HEK293 (cell line): ENCODE data around the gene CASS4.

Source experiments
- ATF2 ChIP-seq: fragments of 450-650 bp; formaldehyde crosslinking; IDR thresholded peaks from 2 replicates; pipeline ENCODE4 v1.5.1; 2016; ENCODE audit warnings: missing biosample characterization, missing genetic modification characterization, low read depth
- FEZF1 ChIP-seq: fragments of 450-650 bp; formaldehyde crosslinking; IDR thresholded peaks from 2 replicates; pipeline ENCODE4 v1.5.1; 2016; ENCODE audit warnings: missing biosample characterization, missing genetic modification characterization
- KLF16 ChIP-seq: fragments of 450-650 bp; formaldehyde crosslinking; IDR thresholded peaks from 2 replicates; pipeline ENCODE4 v1.5.1; 2017; ENCODE audit warnings: missing biosample characterization, missing genetic modification characterization
- MEIS1 ChIP-seq: sonication (generic); formaldehyde crosslinking; IDR thresholded peaks from 2 replicates; pipeline ENCODE4 v1.8.1; 2022; ENCODE audit warnings: missing genetic modification reagents, mild to moderate bottlenecking, borderline replicate concordance
- MZF1 ChIP-seq: fragments of 450-650 bp; formaldehyde crosslinking; IDR thresholded peaks from 2 replicates; pipeline ENCODE4 v1.5.1; 2017; ENCODE audit warnings: missing biosample characterization, missing genetic modification characterization, borderline replicate concordance
- OSR2 ChIP-seq: fragments of 450-650 bp; formaldehyde crosslinking; IDR thresholded peaks from 2 replicates; pipeline ENCODE4 v1.5.1; 2016; ENCODE audit warnings: missing biosample characterization, missing genetic modification characterization
- SCRT1 ChIP-seq: fragments of 450-650 bp; formaldehyde crosslinking; IDR thresholded peaks from 2 replicates; pipeline ENCODE4 v1.5.1; 2016; ENCODE audit warnings: missing biosample characterization, missing genetic modification characterization, borderline replicate concordance
- SP2 ChIP-seq: fragments of 450-650 bp; formaldehyde crosslinking; IDR thresholded peaks from 2 replicates; pipeline ENCODE4 v1.5.1; 2016; ENCODE audit warnings: missing biosample characterization, missing genetic modification characterization
- TCF7L2 ChIP-seq: IDR thresholded peaks from 2 replicates; pipeline ENCODE4 v1.6.1; 2011; ENCODE audit warnings: low read depth, mild to moderate bottlenecking, inconsistent platforms, low read length, moderate library complexity, borderline replicate concordance
- WT1 ChIP-seq: fragments of 450-650 bp; formaldehyde crosslinking; IDR thresholded peaks from 2 replicates; pipeline ENCODE4 v1.5.1; 2016; ENCODE audit warnings: missing biosample characterization, missing genetic modification characterization
- ZBTB7A ChIP-seq: fragments of 450-650 bp; formaldehyde crosslinking; IDR thresholded peaks from 2 replicates; pipeline ENCODE4 v1.5.1; 2016; ENCODE audit warnings: low read depth, missing biosample characterization, missing genetic modification characterization
- ZFHX2 ChIP-seq: fragments of 450-650 bp; formaldehyde crosslinking; conservative IDR thresholded peaks from 2 replicates; pipeline ENCODE4 v1.5.1; 2016; ENCODE audit warnings: missing biosample characterization, missing genetic modification characterization
- ZIC2 ChIP-seq: fragments of 450-650 bp; formaldehyde crosslinking; IDR thresholded peaks from 2 replicates; pipeline ENCODE4 v1.5.1; 2016; ENCODE audit warnings: missing biosample characterization, missing genetic modification characterization
- ZNF114 ChIP-seq: fragments of 450-650 bp; formaldehyde crosslinking; IDR thresholded peaks from 2 replicates; pipeline ENCODE4 v1.5.0; 2017; ENCODE audit warnings: missing biosample characterization, missing genetic modification characterization
- ZNF121 ChIP-seq: fragments of 450-650 bp; formaldehyde crosslinking; IDR thresholded peaks from 2 replicates; pipeline ENCODE4 v1.5.1; 2016; ENCODE audit warnings: missing biosample characterization, missing genetic modification characterization
- ZNF148 ChIP-seq: fragments of 450-650 bp; formaldehyde crosslinking; IDR thresholded peaks from 2 replicates; pipeline ENCODE4 v1.5.0; 2017; ENCODE audit warnings: missing biosample characterization, missing genetic modification characterization, borderline replicate concordance
- ZNF2 ChIP-seq: fragments of 450-650 bp; formaldehyde crosslinking; IDR thresholded peaks from 2 replicates; pipeline ENCODE4 v1.5.1; 2016; ENCODE audit warnings: missing biosample characterization, missing genetic modification characterization
- ZNF202 ChIP-seq: fragments of 450-650 bp; formaldehyde crosslinking; IDR thresholded peaks from 2 replicates; pipeline ENCODE4 v1.5.1; 2016; ENCODE audit warnings: missing biosample characterization, missing genetic modification characterization, borderline replicate concordance
- ZNF248 ChIP-seq: fragments of 450-650 bp; formaldehyde crosslinking; IDR thresholded peaks from 2 replicates; pipeline ENCODE4 v1.5.1; 2017; ENCODE audit warnings: missing biosample characterization, missing genetic modification characterization
- ZNF335 ChIP-seq: fragments of 450-650 bp; formaldehyde crosslinking; conservative IDR thresholded peaks from 2 replicates; pipeline ENCODE4 v1.5.1; 2016; ENCODE audit warnings: missing biosample characterization, missing genetic modification characterization
- ZNF394 ChIP-seq: fragments of 450-650 bp; formaldehyde crosslinking; IDR thresholded peaks from 2 replicates; pipeline ENCODE4 v1.5.1; 2016; ENCODE audit warnings: missing biosample characterization, missing genetic modification characterization, mild to moderate bottlenecking, moderate library complexity, borderline replicate concordance
- ZNF404 ChIP-seq: fragments of 450-650 bp; formaldehyde crosslinking; IDR thresholded peaks from 2 replicates; pipeline ENCODE4 v1.5.1; 2017; ENCODE audit warnings: missing biosample characterization, missing genetic modification characterization
- ZNF433 ChIP-seq: fragments of 450-650 bp; formaldehyde crosslinking; IDR thresholded peaks from 2 replicates; pipeline ENCODE4 v1.5.1; 2016; ENCODE audit warnings: missing biosample characterization, missing genetic modification characterization, low read depth
- ZNF48 ChIP-seq: fragments of 450-650 bp; formaldehyde crosslinking; IDR thresholded peaks from 2 replicates; pipeline ENCODE4 v1.5.1; 2016; ENCODE audit warnings: missing biosample characterization, missing genetic modification characterization
- ZNF530 ChIP-seq: fragments of 450-650 bp; formaldehyde crosslinking; IDR thresholded peaks from 2 replicates; pipeline ENCODE4 v1.5.1; 2016; ENCODE audit warnings: low read depth, missing biosample characterization, missing genetic modification characterization
- ZNF555 ChIP-seq: fragments of 450-650 bp; formaldehyde crosslinking; conservative IDR thresholded peaks from 2 replicates; pipeline ENCODE4 v1.5.1; 2017; ENCODE audit warnings: missing biosample characterization, mild to moderate bottlenecking, missing genetic modification characterization, inconsistent platforms
- ZNF560 ChIP-seq: fragments of 450-650 bp; formaldehyde crosslinking; IDR thresholded peaks from 2 replicates; pipeline ENCODE4 v1.5.1; 2017; ENCODE audit warnings: missing biosample characterization, missing genetic modification characterization, borderline replicate concordance
- ZNF645 ChIP-seq: fragments of 450-650 bp; formaldehyde crosslinking; IDR thresholded peaks from 2 replicates; pipeline ENCODE4; 2016; ENCODE audit warnings: missing biosample characterization, missing genetic modification characterization
- ZNF658 ChIP-seq: fragments of 450-650 bp; formaldehyde crosslinking; IDR thresholded peaks from 2 replicates; pipeline ENCODE4; 2016; ENCODE audit warnings: missing biosample characterization, missing genetic modification characterization
- ZNF670 ChIP-seq: fragments of 450-650 bp; formaldehyde crosslinking; IDR thresholded peaks from 2 replicates; pipeline ENCODE4 v1.5.1; 2016; ENCODE audit warnings: missing biosample characterization, missing genetic modification characterization, low read depth
- ZNF837 ChIP-seq: fragments of 450-650 bp; formaldehyde crosslinking; IDR thresholded peaks from 2 replicates; pipeline ENCODE4 v1.5.1; 2016; ENCODE audit warnings: missing biosample characterization, missing genetic modification characterization
- TF ChIP-seq, protein P1 (sequence below): fragments of 450-650 bp; formaldehyde crosslinking; IDR thresholded peaks from 2 replicates; pipeline ENCODE4 v1.5.1; 2016; ENCODE audit warnings: missing biosample characterization, missing genetic modification characterization
- TF ChIP-seq, protein P2 (sequence below): fragments of 450-650 bp; formaldehyde crosslinking; optimal IDR thresholded peaks from 2 replicates; pipeline ENCODE3; 2016; ENCODE audit warnings: missing biosample characterization, mild to moderate bottlenecking, missing genetic modification characterization

CASS4 gene

GRCh38 chr20:56392132-56392880, 19.8 kb upstream of the CASS4 start, which contains the start of the genes AURKA and CSTF1 (continued):
- TF ChIP-seq ZNF433 (tag by site-specific recombination): no peak
- peak; percentile 99 for TF ChIP-seq SCRT1
- TF ChIP-seq ZNF335 (tag by site-specific recombination): peak; percentile 94
- TF ChIP-seq ZNF248: no peak
- no peak for TF ChIP-seq ZNF530 (tag by site-specific recombination)
- TF ChIP-seq ZNF202 (tag by site-specific recombination): no peak
- no peak for TF ChIP-seq ZNF670 (tag by site-specific recombination)
- TF ChIP-seq ZNF658 (tag by site-specific recombination): no peak
- TF ChIP-seq ZNF2 (tag by site-specific recombination): peak; percentile 51; the same call in 1 of the 2 replicates
- TF ChIP-seq TCF7L2: no peak
- TF ChIP-seq, protein P1, sequence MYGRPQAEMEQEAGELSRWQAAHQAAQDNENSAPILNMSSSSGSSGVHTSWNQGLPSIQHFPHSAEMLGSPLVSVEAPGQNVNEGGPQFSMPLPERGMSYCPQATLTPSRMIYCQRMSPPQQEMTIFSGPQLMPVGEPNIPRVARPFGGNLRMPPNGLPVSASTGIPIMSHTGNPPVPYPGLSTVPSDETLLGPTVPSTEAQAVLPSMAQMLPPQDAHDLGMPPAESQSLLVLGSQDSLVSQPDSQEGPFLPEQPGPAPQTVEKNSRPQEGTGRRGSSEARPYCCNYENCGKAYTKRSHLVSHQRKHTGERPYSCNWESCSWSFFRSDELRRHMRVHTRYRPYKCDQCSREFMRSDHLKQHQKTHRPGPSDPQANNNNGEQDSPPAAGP (tag by site-specific recombination): peak; percentile 76
- no peak for TF ChIP-seq ZNF148 (tag by site-specific recombination)
- TF ChIP-seq OSR2 (tag by site-specific recombination): no peak
- peak; percentile 68 for TF ChIP-seq ATF2
- TF ChIP-seq ZNF121 (tag by site-specific recombination): no peak
- TF ChIP-seq ZNF404 (tag by site-specific recombination): no peak
- TF ChIP-seq MEIS1: no peak
- TF ChIP-seq WT1 (tag by site-specific recombination): no peak; the same call in 1 of the 2 replicates
- TF ChIP-seq ZFHX2: no peak
- peak; percentile 9; the same call in 1 of the 2 replicates for TF ChIP-seq KLF16
- peak; percentile 79 for TF ChIP-seq ZIC2 (tag by site-specific recombination)
- peak; percentile 82 for TF ChIP-seq ZNF394 (tag by site-specific recombination)
- no peak for TF ChIP-seq ZNF48 (tag by site-specific recombination)
- TF ChIP-seq SP2 (tag by site-specific recombination): peak; percentile 93
- TF ChIP-seq MZF1 (tag by site-specific recombination): no peak
- TF ChIP-seq ZNF114: no peak
- TF ChIP-seq ZNF555 (tag by site-specific recombination): no peak
- TF ChIP-seq ZNF837 (tag by site-specific recombination): no peak
- TF ChIP-seq ZNF560 (tag by site-specific recombination): no peak
- no peak for TF ChIP-seq ZBTB7A (tag by site-specific recombination)
- TF ChIP-seq, protein P2, sequence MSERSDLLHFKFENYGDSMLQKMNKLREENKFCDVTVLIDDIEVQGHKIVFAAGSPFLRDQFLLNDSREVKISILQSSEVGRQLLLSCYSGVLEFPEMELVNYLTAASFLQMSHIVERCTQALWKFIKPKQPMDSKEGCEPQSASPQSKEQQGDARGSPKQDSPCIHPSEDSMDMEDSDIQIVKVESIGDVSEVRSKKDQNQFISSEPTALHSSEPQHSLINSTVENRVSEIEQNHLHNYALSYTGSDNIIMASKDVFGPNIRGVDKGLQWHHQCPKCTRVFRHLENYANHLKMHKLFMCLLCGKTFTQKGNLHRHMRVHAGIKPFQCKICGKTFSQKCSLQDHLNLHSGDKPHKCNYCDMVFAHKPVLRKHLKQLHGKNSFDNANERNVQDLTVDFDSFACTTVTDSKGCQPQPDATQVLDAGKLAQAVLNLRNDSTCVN (tag by site-specific recombination): peak; percentile 80
- TF ChIP-seq ZNF645 (tag by site-specific recombination): no peak
- TF ChIP-seq FEZF1 (tag by site-specific recombination): peak; percentile 21; the same call in 1 of the 2 replicates
